Body of pancreas (tissue), 4 donors: ENCODE data around the gene ZSCAN1. TPM values are rescaled to one million over a fixed set of nuclear protein-coding genes. Genes with fewer than 3 reads are reported as not detected.

ENCODE experiments used
- ATAC-seq: fragments of 150-250 bp; one replicate; pipeline ENCODE4 v1.9.1; 2016
- DNase-seq, 4 donors: peaks; one replicate each; pipeline ENCODE4 v3.0.0-alpha.2; 2019
- H3K27ac ChIP-seq, 4 donors: fragments of 200-600 bp; sonication (generic); 1 replicate in 3 of 4; 2 replicates in 1 of 4; pipeline versions ENCODE4 v1.5.1 to v1.6.1; 2016 to 2019; ENCODE audit warnings: mild to moderate bottlenecking in 1 of 4, mixed read lengths in 1 of 4, moderate library complexity in 1 of 4
- H3K27me3 ChIP-seq, 2 donors: fragments of 200-600 bp; sonication (generic); one replicate each; pipeline ENCODE4 v1.6.0; 2016; ENCODE audit warnings: mild to moderate bottlenecking in 1 of 2
- H3K36me3 ChIP-seq, 2 donors: fragments of 200-600 bp; sonication (generic); replicated peaks in 1 of 2; 2 replicates each; pipeline ENCODE4 v1.5.1; 2016; ENCODE audit warnings: low read depth in 2 of 2; ENCODE audit not compliant: insufficient read depth in 1 of 2
- H3K4me1 ChIP-seq: fragments of 200-600 bp; sonication (generic); one replicate; pipeline ENCODE4 v1.6.0; 2016
- H3K4me3 ChIP-seq, 2 donors: fragments of 200-600 bp; sonication (generic); 1 replicate in 1 of 2; 2 replicates in 1 of 2; pipeline ENCODE4 v1.5.1; 2016 to 2019
- H3K9me3 ChIP-seq, 3 donors: fragments of 200-600 bp; sonication (generic); 1 replicate in 2 of 3; 2 replicates in 1 of 3; pipeline ENCODE4 v1.5.1; 2016
- POLR2A ChIP-seq, 3 donors: fragments of 450-650 bp; IDR thresholded peaks; one replicate each; pipeline ENCODE4 v1.6.1; 2016; ENCODE audit warnings: antibody characterized with exemption in 3 of 3, mild to moderate bottlenecking in 2 of 3
- WGBS, 2 donors: methylation state at CpG; one replicate each; pipeline ENCODE4 v1.1.5; 2017; 5-methylcytosine and 5-hydroxymethylcytosine counted together
- intact Hi-C: fragments of 100-400 bp; cut with DNase I; formaldehyde crosslinking; loops from one replicate; pipeline ENCODE4 v1.15.1; 2023
- total RNA-seq, 2 donors: library from RNA; depleted of rRNA; stranded (reverse); fragments of >200 nt; gene quantifications; one replicate each; pipeline ENCODE4 v1.1.0, GENCODE V29; 2016
- TF ChIP-seq, protein P1 (sequence below), 7 experiments: fragments of 450-650 bp in 4 of 7; fragments of 200-600 bp in 3 of 7; sonication (generic) in 3 of 7; IDR thresholded peaks; one replicate each; pipeline ENCODE4 v1.5.1; 2016 to 2019; ENCODE audit warnings: antibody characterized with exemption in 7 of 7

The ZSCAN1 gene
- total RNA-seq, 2 donors from 2014 or later, result not detected

- H3K27ac ChIP-seq, result no peak overlapping the region
- ATAC-seq, result no peak
- intact Hi-C loops, result no loop called here
- H3K9me3 ChIP-seq, result peaks cover 0 to 65% (median 0%) of the 10 kb centered on the region in 3 donors
- H3K27me3 ChIP-seq, result no peaks in the 10 kb centered on the region
- 90 to 100% methylated on average over 8 to 14 of the region's 15 CpGs for WGBS, 2 donors
- H3K4me3 ChIP-seq, result no peak overlapping the region
- DNase-seq, result no peak
- peaks cover 0 to 6% of the 10 kb centered on the region in 2 donors for H3K36me3 ChIP-seq
- no peaks in the 10 kb centered on the region for H3K4me1 ChIP-seq
- TF ChIP-seq POLR2A (IDR thresholded peaks at IDR 0.05), result no peak
Measured at GRCh38 chr19:58067240-58067912, 33.6 kb downstream of the ZSCAN1 start.

DNA sequence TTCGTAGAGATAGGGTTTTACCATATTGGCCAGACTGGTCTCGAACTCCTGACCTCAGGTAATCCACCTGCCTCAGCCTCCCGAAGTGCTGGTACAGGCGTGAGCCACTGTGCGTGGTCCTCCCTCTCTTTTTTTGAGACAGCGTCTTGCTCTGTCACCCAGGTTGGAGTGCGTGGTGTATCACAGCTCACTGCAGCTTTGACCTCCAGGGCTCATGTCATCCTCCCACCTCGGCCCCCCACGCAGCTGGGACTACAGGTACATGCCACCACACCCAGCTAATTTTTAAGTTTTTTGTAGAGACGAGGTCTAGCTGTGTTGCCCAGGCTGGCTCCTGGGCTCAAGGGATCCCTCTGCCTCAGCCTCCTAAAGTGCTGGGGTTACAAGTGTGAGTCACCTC, 46.0 kb downstream of the ZSCAN1 start:
- WGBS, 2 donors, result 85 to 91% methylated on average over 9 to 10 of the region's 10 CpGs
- intact Hi-C loops, result no loop called here
- TF ChIP-seq, protein P1, sequence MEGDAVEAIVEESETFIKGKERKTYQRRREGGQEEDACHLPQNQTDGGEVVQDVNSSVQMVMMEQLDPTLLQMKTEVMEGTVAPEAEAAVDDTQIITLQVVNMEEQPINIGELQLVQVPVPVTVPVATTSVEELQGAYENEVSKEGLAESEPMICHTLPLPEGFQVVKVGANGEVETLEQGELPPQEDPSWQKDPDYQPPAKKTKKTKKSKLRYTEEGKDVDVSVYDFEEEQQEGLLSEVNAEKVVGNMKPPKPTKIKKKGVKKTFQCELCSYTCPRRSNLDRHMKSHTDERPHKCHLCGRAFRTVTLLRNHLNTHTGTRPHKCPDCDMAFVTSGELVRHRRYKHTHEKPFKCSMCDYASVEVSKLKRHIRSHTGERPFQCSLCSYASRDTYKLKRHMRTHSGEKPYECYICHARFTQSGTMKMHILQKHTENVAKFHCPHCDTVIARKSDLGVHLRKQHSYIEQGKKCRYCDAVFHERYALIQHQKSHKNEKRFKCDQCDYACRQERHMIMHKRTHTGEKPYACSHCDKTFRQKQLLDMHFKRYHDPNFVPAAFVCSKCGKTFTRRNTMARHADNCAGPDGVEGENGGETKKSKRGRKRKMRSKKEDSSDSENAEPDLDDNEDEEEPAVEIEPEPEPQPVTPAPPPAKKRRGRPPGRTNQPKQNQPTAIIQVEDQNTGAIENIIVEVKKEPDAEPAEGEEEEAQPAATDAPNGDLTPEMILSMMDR (IDR thresholded peaks at IDR 0.05), result no peak
- no peak for TF ChIP-seq POLR2A (IDR thresholded peaks at IDR 0.05)
- Histone ChIP-seq H3K9me3 (peaks cover 0 to 36% (median 0%) of the 10 kb centered on the region in 3 donors), H3K27me3 (no peaks in the 10 kb centered on the region), H3K4me1 (no peaks in the 10 kb centered on the region), H3K4me3 (no peak overlapping the region), H3K27ac (no peak overlapping the region), H3K36me3 (no peaks in the 10 kb centered on the region)
- no peak for ATAC-seq
- no peak for DNase-seq

DNA sequence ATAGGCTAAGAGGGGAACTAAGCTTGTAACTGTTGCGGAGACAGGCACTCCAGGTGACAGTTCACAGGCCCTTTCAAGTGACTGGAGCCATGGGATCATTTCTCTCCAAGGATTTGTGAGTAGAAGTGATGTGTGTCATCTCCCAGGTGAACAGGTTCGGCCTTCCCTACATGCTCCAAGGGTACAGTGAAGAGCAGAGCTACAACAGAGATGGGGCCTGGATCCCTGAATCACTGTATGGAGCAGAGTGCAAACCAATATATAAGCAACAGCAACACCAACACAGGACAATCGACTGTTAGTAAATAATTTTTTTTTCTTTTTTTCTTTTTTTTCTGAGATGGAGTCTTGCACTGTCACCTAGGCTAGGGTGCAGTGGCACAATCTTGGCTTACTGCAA, 49.2 kb downstream of the ZSCAN1 start:
- 96 to 100% methylated on average over 3 of the region's 3 CpGs for WGBS, 2 donors
- intact Hi-C loops, result no loop called here
- Histone ChIP-seq H3K36me3 (no peaks in the 10 kb centered on the region), H3K9me3 (peaks cover 0 to 38% (median 0%) of the 10 kb centered on the region in 3 donors), H3K4me1 (no peaks in the 10 kb centered on the region), H3K27me3 (no peaks in the 10 kb centered on the region), H3K4me3 (no peak overlapping the region), H3K27ac (no peak overlapping the region)
- no peak for TF ChIP-seq POLR2A (IDR thresholded peaks at IDR 0.05)
- TF ChIP-seq, protein P1 (IDR thresholded peaks at IDR 0.05), result no peak
- ATAC-seq, result no peak
- no peak for DNase-seq

DNA sequence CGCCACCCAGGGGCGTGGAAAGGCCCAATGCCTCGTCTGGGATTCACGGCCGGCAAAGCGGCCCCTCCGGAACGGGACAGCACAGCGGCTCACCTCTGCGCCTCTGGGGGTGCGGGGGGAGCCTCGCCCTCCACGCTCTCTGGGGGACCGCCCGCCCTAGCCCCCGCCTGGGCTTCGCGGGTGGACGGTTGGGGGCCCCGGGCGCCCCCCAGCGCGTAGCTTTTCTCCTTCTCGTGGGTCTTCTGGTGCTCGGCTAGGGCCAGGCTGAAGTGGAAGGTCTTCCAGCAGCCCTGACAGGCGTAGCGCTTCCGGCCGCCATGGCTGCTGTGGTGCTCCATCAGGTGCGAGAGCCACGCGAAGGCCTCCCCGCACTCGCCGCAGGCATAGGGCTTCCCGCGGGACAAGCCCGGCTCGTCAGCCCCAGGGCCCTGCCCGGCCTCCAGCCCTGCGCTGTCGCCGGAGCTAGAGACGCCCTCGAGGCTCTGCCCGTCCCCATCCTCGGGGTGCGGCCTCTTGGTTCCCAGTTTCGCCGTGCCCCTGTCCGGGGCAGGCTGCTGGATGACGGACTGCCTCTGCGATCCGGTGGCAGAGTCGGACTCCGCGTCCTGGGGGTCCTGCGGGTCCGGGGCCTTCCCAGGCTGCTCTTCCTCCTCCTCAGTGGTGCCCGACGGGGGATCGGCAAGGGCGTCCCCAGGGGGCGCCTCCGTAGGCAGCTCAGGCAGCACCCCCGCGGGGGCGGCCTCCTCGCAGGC, 50.9 kb downstream of the ZSCAN1 start:
- Histone ChIP-seq H3K4me3 (no peak overlapping the region), H3K27me3 (no peaks in the 10 kb centered on the region), H3K4me1 (no peaks in the 10 kb centered on the region), H3K9me3 (peaks cover 0 to 40% (median 0%) of the 10 kb centered on the region in 3 donors), H3K27ac (no peak overlapping the region), H3K36me3 (no peaks in the 10 kb centered on the region)
- ATAC-seq (no peak), DNase-seq (no peak)
- WGBS, 2 donors, result 96% methylated on average over 33 of the region's 69 CpGs; no CpG with 5 or more reads in 1 of the 2 donors
- TF ChIP-seq, protein P1 (IDR thresholded peaks at IDR 0.05), result no peak
- no peak for TF ChIP-seq POLR2A (IDR thresholded peaks at IDR 0.05)
- intact Hi-C loops, result no loop called here

GRCh38 chr19:58085348-58085875, 51.6 kb downstream of the ZSCAN1 start:
- intact Hi-C loops, result no loop called here
- no peak for TF ChIP-seq POLR2A (IDR thresholded peaks at IDR 0.05)
- TF ChIP-seq, protein P1 (IDR thresholded peaks at IDR 0.05), result no peak
- WGBS, 2 donors, result 90 to 93% methylated on average over 7 to 16 of the region's 29 CpGs
- Histone ChIP-seq H3K36me3 (no peaks in the 10 kb centered on the region), H3K27me3 (no peaks in the 10 kb centered on the region), H3K9me3 (peaks cover 0 to 37% (median 0%) of the 10 kb centered on the region in 3 donors), H3K4me3 (no peak overlapping the region), H3K27ac (no peak overlapping the region), H3K4me1 (no peaks in the 10 kb centered on the region)
- no peak for ATAC-seq
- DNase-seq, result no peak
